Stomach (tissue), 4 donors: ENCODE results near the gene NSMCE3.

Experiments
- EP300 ChIP-seq: sonication (generic); formaldehyde crosslinking; IDR thresholded peaks from one replicate; pipeline ENCODE4 v1.6.1; 2017; ENCODE audit warnings: antibody characterized with exemption
- POLR2A ChIP-seq, 4 donors: fragments of 450-650 bp; IDR thresholded peaks; one replicate each; pipeline ENCODE4 v1.6.1; 2016; ENCODE audit warnings: antibody characterized with exemption in 4 of 4, control low read depth in 2 of 4, mild to moderate bottlenecking in 1 of 4, moderate library complexity in 1 of 4
- POLR2AphosphoS5 ChIP-seq, 3 donors: sonication (generic); formaldehyde crosslinking; IDR thresholded peaks; one replicate each; pipeline ENCODE4 v1.6.1; 2016; ENCODE audit warnings: antibody characterized with exemption in 3 of 3
- TF ChIP-seq, protein P1 (sequence below), 7 experiments: fragments of 450-650 bp in 4 of 7; fragments of 200-600 bp in 3 of 7; sonication (generic) in 3 of 7; IDR thresholded peaks; one replicate each; pipeline ENCODE4 v1.5.1; 2016 to 2019; ENCODE audit warnings: antibody characterized with exemption in 7 of 7, control low read depth in 2 of 7, mild to moderate bottlenecking in 1 of 7

DNA sequence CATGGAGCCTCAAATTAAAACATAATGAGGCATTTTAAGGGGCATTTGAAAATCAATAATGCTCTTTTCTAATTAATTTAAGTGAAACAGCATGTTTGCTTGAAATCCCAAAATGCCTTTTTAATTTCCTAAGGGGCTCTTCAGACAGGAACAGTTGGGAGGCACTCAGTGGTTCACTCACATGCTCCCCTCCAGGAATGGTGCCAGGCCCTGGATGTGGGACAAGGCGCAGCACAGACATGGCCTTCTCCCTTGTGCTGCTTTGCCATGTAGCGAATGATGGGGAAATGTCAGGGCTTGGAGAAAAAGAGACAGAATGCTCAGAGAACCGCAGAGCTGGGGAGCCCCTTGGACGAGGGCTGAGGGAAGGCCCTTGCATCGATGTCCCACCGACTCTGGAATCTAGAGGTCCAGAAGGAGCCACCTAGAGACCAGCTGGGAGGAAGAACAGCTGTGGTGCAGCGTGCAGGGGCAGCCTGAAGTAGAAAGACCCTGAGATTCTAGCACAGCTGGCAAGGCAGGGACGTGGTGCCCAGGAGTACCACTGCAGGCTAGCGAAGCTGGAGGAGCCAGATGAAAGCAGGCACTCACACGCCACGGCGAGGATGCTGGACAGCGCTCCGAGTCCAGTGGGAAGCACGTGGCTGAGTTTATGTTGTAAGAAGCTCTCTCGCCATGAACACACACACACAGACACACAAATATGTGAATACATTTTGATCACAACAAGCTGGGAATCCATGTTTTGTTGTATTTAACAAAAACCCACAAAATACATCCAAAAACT is 27.0 kb downstream of the NSMCE3 start:
- no peak for TF ChIP-seq POLR2AphosphoS5 (IDR thresholded peaks at IDR 0.05)
- TF ChIP-seq, protein P1, sequence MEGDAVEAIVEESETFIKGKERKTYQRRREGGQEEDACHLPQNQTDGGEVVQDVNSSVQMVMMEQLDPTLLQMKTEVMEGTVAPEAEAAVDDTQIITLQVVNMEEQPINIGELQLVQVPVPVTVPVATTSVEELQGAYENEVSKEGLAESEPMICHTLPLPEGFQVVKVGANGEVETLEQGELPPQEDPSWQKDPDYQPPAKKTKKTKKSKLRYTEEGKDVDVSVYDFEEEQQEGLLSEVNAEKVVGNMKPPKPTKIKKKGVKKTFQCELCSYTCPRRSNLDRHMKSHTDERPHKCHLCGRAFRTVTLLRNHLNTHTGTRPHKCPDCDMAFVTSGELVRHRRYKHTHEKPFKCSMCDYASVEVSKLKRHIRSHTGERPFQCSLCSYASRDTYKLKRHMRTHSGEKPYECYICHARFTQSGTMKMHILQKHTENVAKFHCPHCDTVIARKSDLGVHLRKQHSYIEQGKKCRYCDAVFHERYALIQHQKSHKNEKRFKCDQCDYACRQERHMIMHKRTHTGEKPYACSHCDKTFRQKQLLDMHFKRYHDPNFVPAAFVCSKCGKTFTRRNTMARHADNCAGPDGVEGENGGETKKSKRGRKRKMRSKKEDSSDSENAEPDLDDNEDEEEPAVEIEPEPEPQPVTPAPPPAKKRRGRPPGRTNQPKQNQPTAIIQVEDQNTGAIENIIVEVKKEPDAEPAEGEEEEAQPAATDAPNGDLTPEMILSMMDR (IDR thresholded peaks at IDR 0.05): no peak
- no peak for TF ChIP-seq EP300
- no peak for TF ChIP-seq POLR2A (IDR thresholded peaks at IDR 0.05)
